K562 (cell line): ENCODE measurements around the gene OTOP3. TPM values are rescaled to one million over a fixed set of nuclear protein-coding genes. Genes with fewer than 3 reads are reported as not detected.

Experiments
- ATAC-seq: fragments of 200-7000 bp; cut with Tn5 transposase; 3 replicates; pipeline ENCODE4 v1.9.1; 2020; ENCODE audit warnings: moderate library complexity
- BruUV-seq: library from RNA; stranded (reverse); fragments of 400-500 nt; replicated peaks from 2 replicates; lab custom pipeline; 2021; lab: Mats Ljungman, UMichigan
- CTCF ChIA-PET: fragments of 300-600 bp; formaldehyde crosslinking; extraction: SDS; loops from one replicate; lab custom pipeline; 2021; ENCODE audit warnings: low intra/inter-chr PET ratio; lab: Yijun Ruan, JAX
- POLR2A ChIA-PET: fragments of 300-600, 350-650 bp; sonication (Branson Sonifier 250); formaldehyde crosslinking; extraction: SDS; loops from one replicate; lab custom pipeline; 2021; ENCODE audit warnings: antibody characterized with exemption, inconsistent platforms; lab: Yijun Ruan, JAX
- DNase-seq, 4 experiments: peaks; one replicate each; pipeline versions ENCODE4 v3.0.0 to v3.0.0-alpha.2; 2011 to 2018; ENCODE audit warnings: low spot score in 3 of 4, mixed read lengths in 3 of 4; ENCODE audit errors: extremely low read depth in 1 of 4
- FAIRE-seq: peaks from 2 replicates; lab custom pipeline; 2011; peaks lifted over from hg19 to GRCh38; lab: Jason Lieb, UNC
- H2AFZ ChIP-seq: 2 replicates; pipeline ENCODE4 v1.6.0; 2011; ENCODE audit warnings: low read depth, low read length, control low read depth, inconsistent platforms
- H3K27ac ChIP-seq: fragments of 200-600 bp; 3 replicates; pipeline ENCODE4 v1.8.0; 2011; ENCODE audit warnings: low read depth, mild to moderate bottlenecking, control low read depth, inconsistent platforms, low read length, moderate library complexity, mixed read lengths; ENCODE audit errors: extremely low read depth
- H3K27me3 ChIP-seq, 2 experiments: fragments of 300-600 bp in 1 of 2; 2 replicates in 1 of 2; 3 replicates in 1 of 2; pipeline versions ENCODE4 v1.6.0 to v1.8.0; 2011; ENCODE audit warnings: inconsistent platforms in 2 of 2, low read length in 2 of 2, mild to moderate bottlenecking in 1 of 2, mixed read lengths in 1 of 2, moderate library complexity in 1 of 2; ENCODE audit not compliant: control insufficient read depth in 2 of 2, insufficient read depth in 2 of 2
- H3K36me3 ChIP-seq: fragments of 300-600 bp; 3 replicates; pipeline ENCODE4 v1.8.0; 2011; ENCODE audit warnings: mild to moderate bottlenecking, low read length, inconsistent platforms; ENCODE audit not compliant: control insufficient read depth, insufficient read depth
- H3K4me1 ChIP-seq, 2 experiments: fragments of 200-600 bp in 1 of 2; replicated peaks in 1 of 2; 2 replicates in 1 of 2; 3 replicates in 1 of 2; pipeline versions ENCODE4 v1.5.1 to v1.8.0; 2011; ENCODE audit warnings: inconsistent platforms in 2 of 2, low read length in 2 of 2, mild to moderate bottlenecking in 1 of 2, mixed read lengths in 1 of 2, moderate library complexity in 1 of 2; ENCODE audit not compliant: control insufficient read depth in 2 of 2, insufficient read depth in 2 of 2
- H3K4me2 ChIP-seq: 2 replicates; pipeline ENCODE4 v1.6.1; 2011; ENCODE audit warnings: low read length, control low read depth, inconsistent platforms, mixed read lengths; ENCODE audit not compliant: insufficient read depth
- H3K4me3 ChIP-seq: fragments of 200-600 bp; sonication (generic), shearing (Covaris generic); 2 replicates; pipeline ENCODE4 v1.5.1; 2016; ENCODE audit warnings: control low read depth, inconsistent platforms
- H3K79me2 ChIP-seq: fragments of 200-600 bp; 3 replicates; pipeline ENCODE4 v1.8.0; 2011; ENCODE audit warnings: low read length, inconsistent platforms; ENCODE audit not compliant: control insufficient read depth, insufficient read depth
- H3K9ac ChIP-seq, 2 experiments: 2 replicates each; pipeline versions ENCODE4 v1.6.0 to v1.6.1; 2011; ENCODE audit warnings: low read depth in 2 of 2, low read length in 2 of 2, control low read depth in 1 of 2, inconsistent platforms in 1 of 2, mild to moderate bottlenecking in 1 of 2, mixed read lengths in 1 of 2; ENCODE audit not compliant: insufficient read depth in 1 of 2
- H3K9me1 ChIP-seq: one replicate; pipeline ENCODE4 v1.6.0; 2011; ENCODE audit warnings: inconsistent platforms, mild to moderate bottlenecking, low read length, moderate library complexity; ENCODE audit not compliant: control insufficient read depth, insufficient read depth
- H3K9me3 ChIP-seq: replicated peaks from 2 replicates; pipeline ENCODE4 v1.5.1; 2011; ENCODE audit warnings: low read depth, low read length, inconsistent platforms; ENCODE audit not compliant: control insufficient read depth, insufficient read depth
- H4K20me1 ChIP-seq: replicated peaks from 2 replicates; pipeline ENCODE4 v1.6.1; 2011; ENCODE audit warnings: low read length, inconsistent platforms, mixed read lengths; ENCODE audit not compliant: control insufficient read depth, insufficient read depth
- GTF2B ChIP-seq: IDR thresholded peaks from 2 replicates; pipeline ENCODE4 v1.6.1; 2011; ENCODE audit not compliant: insufficient read length; ENCODE audit errors: extremely low read depth
- RERE ChIP-seq: sonication (generic); formaldehyde crosslinking; IDR thresholded peaks from 2 replicates; pipeline ENCODE4 v1.8.0; 2023; ENCODE audit warnings: missing genetic modification reagents, mild to moderate bottlenecking, borderline replicate concordance
- SREBF1 ChIP-seq: fragments of 150-350 bp; IDR thresholded peaks from 2 replicates; pipeline ENCODE4 v1.6.1; 2014; ENCODE audit warnings: antibody characterized with exemption, low read depth, low read length, borderline replicate concordance
- WGBS: fragments of 100-300 bp; shearing (Covaris generic); methylation state at CpG from one replicate; pipeline ENCODE4 v1.1.6; 2016; ENCODE audit warnings: low coverage, mixed read lengths; ENCODE audit not compliant: insufficient coverage; ENCODE audit errors: missing lambda C conversion rate; 5-methylcytosine and 5-hydroxymethylcytosine counted together
- in situ Hi-C: fragments of 300-500 bp; cut with MboI; formaldehyde crosslinking; loops from 4 replicates; pipeline ENCODE4 v1.15.0; 2018; ENCODE audit warnings: inconsistent platforms, mixed read lengths
- intact Hi-C: fragments of 100-400 bp; cut with micrococcal nuclease; formaldehyde crosslinking; loops from 2 replicates; pipeline ENCODE4 v1.14.2; 2022
- polyA plus RNA-seq, 8 experiments: library from polyadenylated mRNA; depleted of rRNA in 4 of 8; stranded (reverse) in 5 of 8; unstranded in 3 of 8; fragments of >200 nt; fragmentation: Nextera tagmentation in 2 of 8; fragmentation: Illumina TruSeq in 1 of 8; extraction: Ambion mirVana in 2 of 8; extraction: Trizol in 1 of 8; gene quantifications; 2 replicates each; pipeline versions ENCODE4 v1.2.1 to v1.2.3, GENCODE V29; 2011 to 2014; ENCODE audit warnings: inconsistent platforms in 1 of 8, missing spikeins in 1 of 8
- total RNA-seq, 7 experiments: library from RNA; depleted of rRNA in 6 of 7; stranded (reverse); fragments of >200 nt in 6 of 7; fragmentation: Illumina TruSeq in 2 of 7; extraction: Trizol in 2 of 7; gene quantifications; 2 replicates each; pipeline versions ENCODE4 v1.2.1 to v1.2.3, GENCODE V29; 2011 to 2021; ENCODE audit warnings: low replicate concordance in 1 of 7

The OTOP3 gene
- total and polyA plus RNA-seq, 9 of the 15 experiments (the other 6 are each of a cell fraction or from before 2014, with no cell fraction given), result not detected

GRCh38 chr17:74952431-74953133 lies 16.9 kb downstream of the OTOP3 start:
- H3K4me2 ChIP-seq, result no peak overlapping the region
- CTCF ChIA-PET, result interaction anchor here (1.0 kb wide), 1 partner anchor 30 kb away, joined by 3 read pairs; no protein-coding TSS in a partner anchor
- no peaks in the 10 kb centered on the region for H4K20me1 ChIP-seq
- no TSS peak for BruUV-seq
- intact Hi-C loops, result no loop called here
- DNase-seq (no peak), ATAC-seq (no peak), FAIRE-seq (no peak)
- H3K9ac ChIP-seq, result peak overlapping the region in 1 of 2 experiments; percentile 58; a peak in 2 of 4 replicates
- no peak overlapping the region for H3K4me3 ChIP-seq
- H3K4me1 ChIP-seq, result peaks cover 0 to 37% of the 10 kb centered on the region in 2 experiments; a peak in 3 of 5 replicates
- POLR2A ChIA-PET, result interaction anchor here (0.6 to 0.9 kb wide), 3 partner anchors 27 to 206 kb away, joined by 3 to 4 read pairs (median 3); no protein-coding TSS in a partner anchor
- H3K27ac ChIP-seq, result no peak overlapping the region
- in situ Hi-C loops, result no loop called here
- no peaks in the 10 kb centered on the region for H3K9me1 ChIP-seq
- peaks cover 4% of the 10 kb centered on the region; the same call in 1 of the 2 replicates for H3K9me3 ChIP-seq
- H2AFZ ChIP-seq, result no peak overlapping the region
- H3K27me3 ChIP-seq, result peaks cover 9 to 35% of the 10 kb centered on the region in 2 experiments; a peak in 3 of 5 replicates
- TF ChIP-seq GTF2B (no peak), SREBF1 (no peak), RERE (CRISPR knock-in tag) (0 out of 2 replicates have a peak, but pooled peaks have one; percentile 68)
- WGBS, result 41% methylated on average over 21 of the region's 24 CpGs
- H3K79me2 ChIP-seq, result no peaks in the 10 kb centered on the region
- no peaks in the 10 kb centered on the region for H3K36me3 ChIP-seq
